ENCODE results near the gene MYRIP.

The MYRIP gene

DNA sequence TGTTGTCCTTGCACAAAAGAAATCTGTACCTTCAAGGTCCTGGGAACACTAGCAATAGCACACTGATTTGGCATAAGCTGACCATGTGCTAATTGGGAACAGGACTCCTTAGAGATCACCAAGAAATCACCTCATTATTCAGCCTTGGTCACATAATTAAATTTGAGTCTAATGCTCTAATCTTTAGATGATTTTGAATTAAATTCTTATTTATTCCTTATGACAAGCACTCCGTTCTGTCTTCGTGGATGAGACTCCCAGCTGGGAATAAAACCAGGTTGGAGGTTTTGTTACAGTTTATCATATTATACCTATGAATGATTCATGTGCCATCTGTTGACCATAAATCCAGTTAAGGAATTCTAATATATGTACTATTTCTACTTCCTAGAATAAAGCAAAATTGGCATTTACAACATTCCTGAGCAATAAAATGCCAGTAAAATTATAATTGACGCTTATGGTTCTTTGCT is 162.2 kb downstream of the MYRIP start:
- TF ChIP-seq ZFP3 (CRISPR knock-in tag; IDR thresholded peaks at IDR 0.05), result no peak
- no peak for TF ChIP-seq ZNF70 (CRISPR knock-in tag; IDR thresholded peaks at IDR 0.05)
- no peak for TF ChIP-seq ZNF8 (CRISPR knock-in tag; IDR thresholded peaks at IDR 0.05)
- TF ChIP-seq ISL1 (CRISPR knock-in tag; IDR thresholded peaks at IDR 0.05), result peak; percentile 97
- no peak for TF ChIP-seq BACH2 (CRISPR knock-in tag; IDR thresholded peaks at IDR 0.05; ENCODE audit: borderline replicate concordance)
- TF ChIP-seq SNAI2 (CRISPR knock-in tag; IDR thresholded peaks at IDR 0.05), result no peak
- peak; percentile 88 for TF ChIP-seq ZC3H10 (CRISPR knock-in tag; IDR thresholded peaks at IDR 0.05)
- TF ChIP-seq RARB (CRISPR knock-in tag; IDR thresholded peaks at IDR 0.05), result peak; percentile 92; the same call in 1 of the 2 replicates
- TF ChIP-seq CSDC2 (CRISPR knock-in tag; IDR thresholded peaks at IDR 0.05), result no peak
- TF ChIP-seq, protein P1, sequence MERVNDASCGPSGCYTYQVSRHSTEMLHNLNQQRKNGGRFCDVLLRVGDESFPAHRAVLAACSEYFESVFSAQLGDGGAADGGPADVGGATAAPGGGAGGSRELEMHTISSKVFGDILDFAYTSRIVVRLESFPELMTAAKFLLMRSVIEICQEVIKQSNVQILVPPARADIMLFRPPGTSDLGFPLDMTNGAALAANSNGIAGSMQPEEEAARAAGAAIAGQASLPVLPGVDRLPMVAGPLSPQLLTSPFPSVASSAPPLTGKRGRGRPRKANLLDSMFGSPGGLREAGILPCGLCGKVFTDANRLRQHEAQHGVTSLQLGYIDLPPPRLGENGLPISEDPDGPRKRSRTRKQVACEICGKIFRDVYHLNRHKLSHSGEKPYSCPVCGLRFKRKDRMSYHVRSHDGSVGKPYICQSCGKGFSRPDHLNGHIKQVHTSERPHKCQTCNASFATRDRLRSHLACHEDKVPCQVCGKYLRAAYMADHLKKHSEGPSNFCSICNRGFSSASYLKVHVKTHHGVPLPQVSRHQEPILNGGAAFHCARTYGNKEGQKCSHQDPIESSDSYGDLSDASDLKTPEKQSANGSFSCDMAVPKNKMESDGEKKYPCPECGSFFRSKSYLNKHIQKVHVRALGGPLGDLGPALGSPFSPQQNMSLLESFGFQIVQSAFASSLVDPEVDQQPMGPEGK (CRISPR knock-in tag; IDR thresholded peaks at IDR 0.05; ENCODE audit: borderline replicate concordance), result peak; percentile 91
- TF ChIP-seq TCF4 (CRISPR knock-in tag; IDR thresholded peaks at IDR 0.05; ENCODE audit: borderline replicate concordance), result peak; percentile 52
- TF ChIP-seq, protein P2, sequence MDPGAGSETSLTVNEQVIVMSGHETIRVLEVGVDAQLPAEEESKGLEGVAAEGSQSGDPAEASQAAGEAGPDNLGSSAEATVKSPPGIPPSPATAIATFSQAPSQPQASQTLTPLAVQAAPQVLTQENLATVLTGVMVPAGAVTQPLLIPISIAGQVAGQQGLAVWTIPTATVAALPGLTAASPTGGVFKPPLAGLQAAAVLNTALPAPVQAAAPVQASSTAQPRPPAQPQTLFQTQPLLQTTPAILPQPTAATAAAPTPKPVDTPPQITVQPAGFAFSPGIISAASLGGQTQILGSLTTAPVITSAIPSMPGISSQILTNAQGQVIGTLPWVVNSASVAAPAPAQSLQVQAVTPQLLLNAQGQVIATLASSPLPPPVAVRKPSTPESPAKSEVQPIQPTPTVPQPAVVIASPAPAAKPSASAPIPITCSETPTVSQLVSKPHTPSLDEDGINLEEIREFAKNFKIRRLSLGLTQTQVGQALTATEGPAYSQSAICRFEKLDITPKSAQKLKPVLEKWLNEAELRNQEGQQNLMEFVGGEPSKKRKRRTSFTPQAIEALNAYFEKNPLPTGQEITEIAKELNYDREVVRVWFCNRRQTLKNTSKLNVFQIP (CRISPR knock-in tag; IDR thresholded peaks at IDR 0.05; ENCODE audit: borderline replicate concordance, low read depth), result peak; percentile 92; the same call in 1 of the 2 replicates
- TF ChIP-seq TOX (CRISPR knock-in tag; IDR thresholded peaks at IDR 0.05; ENCODE audit: borderline replicate concordance), result peak; percentile 96
- TF ChIP-seq, protein P3, sequence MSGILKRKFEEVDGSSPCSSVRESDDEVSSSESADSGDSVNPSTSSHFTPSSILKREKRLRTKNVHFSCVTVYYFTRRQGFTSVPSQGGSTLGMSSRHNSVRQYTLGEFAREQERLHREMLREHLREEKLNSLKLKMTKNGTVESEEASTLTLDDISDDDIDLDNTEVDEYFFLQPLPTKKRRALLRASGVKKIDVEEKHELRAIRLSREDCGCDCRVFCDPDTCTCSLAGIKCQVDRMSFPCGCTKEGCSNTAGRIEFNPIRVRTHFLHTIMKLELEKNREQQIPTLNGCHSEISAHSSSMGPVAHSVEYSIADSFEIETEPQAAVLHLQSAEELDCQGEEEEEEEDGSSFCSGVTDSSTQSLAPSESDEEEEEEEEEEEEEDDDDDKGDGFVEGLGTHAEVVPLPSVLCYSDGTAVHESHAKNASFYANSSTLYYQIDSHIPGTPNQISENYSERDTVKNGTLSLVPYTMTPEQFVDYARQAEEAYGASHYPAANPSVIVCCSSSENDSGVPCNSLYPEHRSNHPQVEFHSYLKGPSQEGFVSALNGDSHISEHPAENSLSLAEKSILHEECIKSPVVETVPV (CRISPR knock-in tag; IDR thresholded peaks at IDR 0.05), result peak; percentile 92
- TF ChIP-seq ZNF565 (CRISPR knock-in tag; conservative IDR thresholded peaks at IDR 0.05; ENCODE audit: low read depth), result no peak
- peak; percentile 74; the same call in 1 of the 2 replicates for TF ChIP-seq ESRRG (CRISPR knock-in tag; IDR thresholded peaks at IDR 0.05)
- TF ChIP-seq, protein P4, sequence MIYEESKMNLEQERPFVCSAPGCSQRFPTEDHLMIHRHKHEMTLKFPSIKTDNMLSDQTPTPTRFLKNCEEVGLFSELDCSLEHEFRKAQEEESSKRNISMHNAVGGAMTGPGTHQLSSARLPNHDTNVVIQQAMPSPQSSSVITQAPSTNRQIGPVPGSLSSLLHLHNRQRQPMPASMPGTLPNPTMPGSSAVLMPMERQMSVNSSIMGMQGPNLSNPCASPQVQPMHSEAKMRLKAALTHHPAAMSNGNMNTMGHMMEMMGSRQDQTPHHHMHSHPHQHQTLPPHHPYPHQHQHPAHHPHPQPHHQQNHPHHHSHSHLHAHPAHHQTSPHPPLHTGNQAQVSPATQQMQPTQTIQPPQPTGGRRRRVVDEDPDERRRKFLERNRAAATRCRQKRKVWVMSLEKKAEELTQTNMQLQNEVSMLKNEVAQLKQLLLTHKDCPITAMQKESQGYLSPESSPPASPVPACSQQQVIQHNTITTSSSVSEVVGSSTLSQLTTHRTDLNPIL (CRISPR knock-in tag; IDR thresholded peaks at IDR 0.05; ENCODE audit: low read depth), result peak; percentile 74; the same call in 1 of the 2 replicates
- TF ChIP-seq, protein P5, sequence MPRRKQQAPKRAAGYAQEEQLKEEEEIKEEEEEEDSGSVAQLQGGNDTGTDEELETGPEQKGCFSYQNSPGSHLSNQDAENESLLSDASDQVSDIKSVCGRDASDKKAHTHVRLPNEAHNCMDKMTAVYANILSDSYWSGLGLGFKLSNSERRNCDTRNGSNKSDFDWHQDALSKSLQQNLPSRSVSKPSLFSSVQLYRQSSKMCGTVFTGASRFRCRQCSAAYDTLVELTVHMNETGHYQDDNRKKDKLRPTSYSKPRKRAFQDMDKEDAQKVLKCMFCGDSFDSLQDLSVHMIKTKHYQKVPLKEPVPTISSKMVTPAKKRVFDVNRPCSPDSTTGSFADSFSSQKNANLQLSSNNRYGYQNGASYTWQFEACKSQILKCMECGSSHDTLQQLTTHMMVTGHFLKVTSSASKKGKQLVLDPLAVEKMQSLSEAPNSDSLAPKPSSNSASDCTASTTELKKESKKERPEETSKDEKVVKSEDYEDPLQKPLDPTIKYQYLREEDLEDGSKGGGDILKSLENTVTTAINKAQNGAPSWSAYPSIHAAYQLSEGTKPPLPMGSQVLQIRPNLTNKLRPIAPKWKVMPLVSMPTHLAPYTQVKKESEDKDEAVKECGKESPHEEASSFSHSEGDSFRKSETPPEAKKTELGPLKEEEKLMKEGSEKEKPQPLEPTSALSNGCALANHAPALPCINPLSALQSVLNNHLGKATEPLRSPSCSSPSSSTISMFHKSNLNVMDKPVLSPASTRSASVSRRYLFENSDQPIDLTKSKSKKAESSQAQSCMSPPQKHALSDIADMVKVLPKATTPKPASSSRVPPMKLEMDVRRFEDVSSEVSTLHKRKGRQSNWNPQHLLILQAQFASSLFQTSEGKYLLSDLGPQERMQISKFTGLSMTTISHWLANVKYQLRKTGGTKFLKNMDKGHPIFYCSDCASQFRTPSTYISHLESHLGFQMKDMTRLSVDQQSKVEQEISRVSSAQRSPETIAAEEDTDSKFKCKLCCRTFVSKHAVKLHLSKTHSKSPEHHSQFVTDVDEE (CRISPR knock-in tag; IDR thresholded peaks at IDR 0.05), result no peak

DNA sequence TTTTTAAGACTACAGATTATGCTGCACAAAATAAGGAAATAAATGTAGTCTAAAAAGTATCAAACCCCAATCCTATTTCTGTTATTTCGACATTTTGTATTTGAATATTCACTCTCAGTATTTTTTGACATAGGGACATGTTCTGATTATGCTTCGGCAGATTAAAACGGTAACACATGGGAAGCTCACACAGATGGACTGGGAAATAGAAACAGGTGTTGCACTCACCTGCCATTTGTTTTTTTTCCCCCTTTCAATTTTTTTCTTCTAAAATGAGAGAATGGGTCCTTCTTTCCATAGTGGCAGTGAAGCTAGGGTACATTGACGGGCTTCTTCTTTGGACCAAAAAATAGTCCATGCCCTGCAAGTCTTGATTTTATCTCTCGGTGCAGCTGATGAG is 163.1 kb downstream of the MYRIP start:
- TF ChIP-seq ZNF565 (CRISPR knock-in tag; conservative IDR thresholded peaks at IDR 0.05; ENCODE audit: low read depth) (no peak), BACH2 (CRISPR knock-in tag; IDR thresholded peaks at IDR 0.05; ENCODE audit: borderline replicate concordance) (no peak), ZNF8 (CRISPR knock-in tag; IDR thresholded peaks at IDR 0.05) (no peak), ZFP3 (CRISPR knock-in tag; IDR thresholded peaks at IDR 0.05) (no peak), OSR1 (CRISPR knock-in tag; IDR thresholded peaks at IDR 0.05) (no peak)
- TF ChIP-seq, protein P3 (CRISPR knock-in tag; IDR thresholded peaks at IDR 0.05), result no peak
- TF ChIP-seq, protein P4 (CRISPR knock-in tag; IDR thresholded peaks at IDR 0.05; ENCODE audit: low read depth), result no peak
- TF ChIP-seq, protein P2 (CRISPR knock-in tag; IDR thresholded peaks at IDR 0.05; ENCODE audit: borderline replicate concordance, low read depth), result no peak
- TF ChIP-seq, protein P5 (CRISPR knock-in tag; IDR thresholded peaks at IDR 0.05), result no peak
- no peak for ATAC-seq

More for the DNA sequence above, 162.2 kb downstream of the MYRIP start:
- peak; percentile 89 for ATAC-seq
